Type B pancreatic cell (in vitro differentiated cells): Measurements from ENCODE around the gene CPM. TPM values are rescaled to one million over a fixed set of nuclear protein-coding genes. Genes with fewer than 3 reads are reported as not detected.

Experiments used
- DNase-seq: peaks from one replicate; pipeline ENCODE4 v3.0.0; 2021; ENCODE audit warnings: mixed read lengths; ENCODE audit not compliant: unreplicated experiment; ENCODE audit errors: extremely low spot score
- H3K27ac Mint-ChIP-seq: 2 replicates; pipeline ENCODE4 v1.8.0; 2021; ENCODE audit warnings: mild to moderate bottlenecking, mixed read lengths
- H3K27me3 Mint-ChIP-seq: 2 replicates; pipeline ENCODE4 v1.8.0; 2021; ENCODE audit warnings: mixed read lengths
- H3K36me3 Mint-ChIP-seq: 2 replicates; pipeline ENCODE4 v1.8.0; 2021; ENCODE audit warnings: mixed read lengths
- H3K4me1 Mint-ChIP-seq: one replicate; pipeline ENCODE4 v1.8.0; 2021; ENCODE audit warnings: mixed read lengths; ENCODE audit not compliant: unreplicated experiment
- H3K4me3 Mint-ChIP-seq: 2 replicates; pipeline ENCODE4 v1.8.0; 2021; ENCODE audit warnings: mild to moderate bottlenecking, mixed read lengths
- H3K9me3 Mint-ChIP-seq: 2 replicates; pipeline ENCODE4 v1.8.0; 2021; ENCODE audit warnings: mixed read lengths
- total RNA-seq: library from RNA; stranded (reverse); gene quantifications from 2 replicates; pipeline ENCODE4 v1.2.1, GENCODE V29; 2021; ENCODE audit warnings: low replicate concordance
- TF ChIP-seq, protein P1 (sequence below): fragments of 200-600 bp; sonication (generic); conservative IDR thresholded peaks from 2 replicates; pipeline ENCODE4 v1.5.0; 2021; ENCODE audit warnings: antibody characterized with exemption, mild to moderate bottlenecking

The CPM gene
- total RNA-seq, 1 donor from 2014 or later = 58.1 TPM

- Mint-ChIP-seq H3K27ac (no peak overlapping the region), H3K36me3 (no peaks in the 10 kb centered on the region), H3K4me1 (peaks cover 10% of the 10 kb centered on the region), H3K27me3 (no peaks in the 10 kb centered on the region), H3K4me3 (no peak overlapping the region), H3K9me3 (no peaks in the 10 kb centered on the region)
- no peak for DNase-seq
- TF ChIP-seq, protein P1, sequence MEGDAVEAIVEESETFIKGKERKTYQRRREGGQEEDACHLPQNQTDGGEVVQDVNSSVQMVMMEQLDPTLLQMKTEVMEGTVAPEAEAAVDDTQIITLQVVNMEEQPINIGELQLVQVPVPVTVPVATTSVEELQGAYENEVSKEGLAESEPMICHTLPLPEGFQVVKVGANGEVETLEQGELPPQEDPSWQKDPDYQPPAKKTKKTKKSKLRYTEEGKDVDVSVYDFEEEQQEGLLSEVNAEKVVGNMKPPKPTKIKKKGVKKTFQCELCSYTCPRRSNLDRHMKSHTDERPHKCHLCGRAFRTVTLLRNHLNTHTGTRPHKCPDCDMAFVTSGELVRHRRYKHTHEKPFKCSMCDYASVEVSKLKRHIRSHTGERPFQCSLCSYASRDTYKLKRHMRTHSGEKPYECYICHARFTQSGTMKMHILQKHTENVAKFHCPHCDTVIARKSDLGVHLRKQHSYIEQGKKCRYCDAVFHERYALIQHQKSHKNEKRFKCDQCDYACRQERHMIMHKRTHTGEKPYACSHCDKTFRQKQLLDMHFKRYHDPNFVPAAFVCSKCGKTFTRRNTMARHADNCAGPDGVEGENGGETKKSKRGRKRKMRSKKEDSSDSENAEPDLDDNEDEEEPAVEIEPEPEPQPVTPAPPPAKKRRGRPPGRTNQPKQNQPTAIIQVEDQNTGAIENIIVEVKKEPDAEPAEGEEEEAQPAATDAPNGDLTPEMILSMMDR = no peak
Measured at GRCh38 chr12:68977335-68977734, 44.4 kb upstream of the CPM start.

GRCh38 chr12:68976395-68976841 lies 43.4 kb upstream of the CPM start:
- H3K9me3 Mint-ChIP-seq = no peaks in the 10 kb centered on the region
- H3K36me3 Mint-ChIP-seq = no peaks in the 10 kb centered on the region
- TF ChIP-seq, protein P1 = no peak
- no peaks in the 10 kb centered on the region for H3K27me3 Mint-ChIP-seq
- H3K27ac Mint-ChIP-seq = no peak overlapping the region
- peaks cover 10% of the 10 kb centered on the region for H3K4me1 Mint-ChIP-seq
- no peak for DNase-seq
- no peak overlapping the region for H3K4me3 Mint-ChIP-seq

- no peak overlapping the region for H3K27ac Mint-ChIP-seq
- no peaks in the 10 kb centered on the region for H3K9me3 Mint-ChIP-seq
- no peak overlapping the region for H3K4me3 Mint-ChIP-seq
- no peaks in the 10 kb centered on the region for H3K27me3 Mint-ChIP-seq
- TF ChIP-seq, protein P1 = no peak
- no peak for DNase-seq
- H3K36me3 Mint-ChIP-seq = no peaks in the 10 kb centered on the region
- H3K4me1 Mint-ChIP-seq = peaks cover 10% of the 10 kb centered on the region
Measured at GRCh38 chr12:68975811-68976210, 42.8 kb upstream of the CPM start.

- no peak overlapping the region for H3K4me3 Mint-ChIP-seq
- H3K9me3 Mint-ChIP-seq = no peaks in the 10 kb centered on the region
- no peak overlapping the region for H3K27ac Mint-ChIP-seq
- TF ChIP-seq, protein P1 = no peak
- H3K36me3 Mint-ChIP-seq = no peaks in the 10 kb centered on the region
- H3K27me3 Mint-ChIP-seq = no peaks in the 10 kb centered on the region
- peaks cover 6% of the 10 kb centered on the region for H3K4me1 Mint-ChIP-seq
- no peak for DNase-seq
Measured at GRCh38 chr12:68972595-68972994, 39.6 kb upstream of the CPM start.

GRCh38 chr12:68971404-68971803 lies 38.4 kb upstream of the CPM start:
- no peak for DNase-seq
- Mint-ChIP-seq H3K4me3 (no peak overlapping the region), H3K9me3 (no peaks in the 10 kb centered on the region), H3K4me1 (peaks cover 1% of the 10 kb centered on the region), H3K36me3 (no peaks in the 10 kb centered on the region), H3K27ac (peak overlapping the region; percentile 65), H3K27me3 (no peaks in the 10 kb centered on the region)
- TF ChIP-seq, protein P1 = no peak

DNA sequence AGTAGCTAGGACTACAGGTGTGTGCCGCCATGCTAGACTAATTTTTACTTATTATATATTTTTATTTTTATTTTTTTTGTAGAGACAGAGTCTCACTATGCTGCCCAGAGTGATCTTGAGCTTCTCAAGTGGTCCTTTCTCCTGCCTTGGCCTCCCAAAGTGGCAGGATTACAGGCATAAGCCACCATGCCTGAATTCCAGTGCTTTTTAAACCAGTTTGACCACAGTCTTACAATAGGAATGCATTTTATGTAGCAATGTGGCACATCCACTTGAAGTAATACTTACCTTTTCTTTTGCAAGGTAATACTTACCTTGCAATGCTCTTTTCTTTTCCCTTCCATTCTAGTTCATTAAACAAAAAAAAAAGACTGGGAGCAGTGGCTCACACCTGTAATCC lies 38.0 kb upstream of the CPM start:
- no peaks in the 10 kb centered on the region for H3K36me3 Mint-ChIP-seq
- DNase-seq = no peak
- TF ChIP-seq, protein P1 = no peak
- H3K27ac Mint-ChIP-seq = peak overlapping the region; percentile 65
- H3K4me3 Mint-ChIP-seq = no peak overlapping the region
- no peaks in the 10 kb centered on the region for H3K27me3 Mint-ChIP-seq
- no peaks in the 10 kb centered on the region for H3K4me1 Mint-ChIP-seq
- no peaks in the 10 kb centered on the region for H3K9me3 Mint-ChIP-seq
